Measurements from ENCODE around the gene LRP1B.
"Not testable (repeated sequence)": the region's sequence is repeated elsewhere in the genome, so short reads cannot be mapped to it uniquely, and the experiment has no call there.

Gene LRP1B

GRCh38 chr2:142097711-142098110, 33.1 kb downstream of the LRP1B start:
- DNase-seq (ENCODE audit: extremely low spot score): no peak
- TF ChIP-seq, protein P1, sequence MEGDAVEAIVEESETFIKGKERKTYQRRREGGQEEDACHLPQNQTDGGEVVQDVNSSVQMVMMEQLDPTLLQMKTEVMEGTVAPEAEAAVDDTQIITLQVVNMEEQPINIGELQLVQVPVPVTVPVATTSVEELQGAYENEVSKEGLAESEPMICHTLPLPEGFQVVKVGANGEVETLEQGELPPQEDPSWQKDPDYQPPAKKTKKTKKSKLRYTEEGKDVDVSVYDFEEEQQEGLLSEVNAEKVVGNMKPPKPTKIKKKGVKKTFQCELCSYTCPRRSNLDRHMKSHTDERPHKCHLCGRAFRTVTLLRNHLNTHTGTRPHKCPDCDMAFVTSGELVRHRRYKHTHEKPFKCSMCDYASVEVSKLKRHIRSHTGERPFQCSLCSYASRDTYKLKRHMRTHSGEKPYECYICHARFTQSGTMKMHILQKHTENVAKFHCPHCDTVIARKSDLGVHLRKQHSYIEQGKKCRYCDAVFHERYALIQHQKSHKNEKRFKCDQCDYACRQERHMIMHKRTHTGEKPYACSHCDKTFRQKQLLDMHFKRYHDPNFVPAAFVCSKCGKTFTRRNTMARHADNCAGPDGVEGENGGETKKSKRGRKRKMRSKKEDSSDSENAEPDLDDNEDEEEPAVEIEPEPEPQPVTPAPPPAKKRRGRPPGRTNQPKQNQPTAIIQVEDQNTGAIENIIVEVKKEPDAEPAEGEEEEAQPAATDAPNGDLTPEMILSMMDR (IDR thresholded peaks at IDR 0.05; ENCODE audit: control extremely low read depth, extremely low read depth, low read depth, missing control alignments): no peak
- CTCF ChIA-PET: no interaction called here
- POLR2A ChIA-PET: no interaction called here

DNA sequence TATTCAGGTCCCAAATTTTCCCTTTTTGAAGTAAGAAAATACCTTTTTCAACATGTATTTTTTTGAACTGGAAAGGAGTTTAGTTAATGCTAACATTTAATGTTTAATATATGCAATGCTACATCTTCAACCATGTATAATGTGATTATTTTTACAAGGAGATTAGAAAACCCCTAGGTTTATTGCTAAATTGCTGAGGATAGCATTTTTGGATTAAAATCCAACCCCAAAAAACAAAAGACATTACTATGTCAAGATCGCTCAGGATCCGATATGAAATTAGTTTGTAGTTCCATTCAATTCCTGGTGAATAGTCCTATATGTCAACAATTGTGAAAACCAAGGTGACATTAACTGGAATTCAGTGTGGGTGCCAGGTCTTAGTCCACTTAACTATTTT, 35.2 kb downstream of the LRP1B start:
- TF ChIP-seq, protein P1 (IDR thresholded peaks at IDR 0.05; ENCODE audit: control extremely low read depth, extremely low read depth, low read depth, missing control alignments): no peak
- no peak for DNase-seq (ENCODE audit: extremely low spot score)
- ChIA-PET CTCF (no interaction called here), POLR2A (no interaction called here)

- ChIA-PET POLR2A (no interaction called here), CTCF (interaction anchor here (1.3 to 1.5 kb wide), 3 partner anchors 9 to 11 kb away, joined by 3 to 4 read pairs (median 3); no protein-coding TSS in a partner anchor)
- DNase-seq (ENCODE audit: extremely low spot score): no peak
- TF ChIP-seq, protein P1 (IDR thresholded peaks at IDR 0.05; ENCODE audit: control extremely low read depth, extremely low read depth, low read depth, missing control alignments): no peak
Measured at GRCh38 chr2:142094233-142094632, 36.6 kb downstream of the LRP1B start.

GRCh38 chr2:142088058-142088568, 42.7 kb downstream of the LRP1B start:
- ChIA-PET CTCF (no interaction called here), POLR2A (no interaction called here)
- no peak for DNase-seq (ENCODE audit: extremely low spot score)
- TF ChIP-seq, protein P1 (IDR thresholded peaks at IDR 0.05; ENCODE audit: control extremely low read depth, extremely low read depth, low read depth, missing control alignments): no peak

- CTCF ChIA-PET; POLR2A ChIA-PET; DNase-seq (ENCODE audit: extremely low spot score): not testable (repeated sequence)
Measured at GRCh38 chr2:142087585-142087984, 43.2 kb downstream of the LRP1B start.

- TF ChIP-seq, protein P1 (IDR thresholded peaks at IDR 0.05; ENCODE audit: control extremely low read depth, extremely low read depth, low read depth, missing control alignments): no peak
- CTCF ChIA-PET: interaction anchor here (1.5 kb wide), 1 partner anchor 12 kb away, joined by 4 read pairs; no protein-coding TSS in a partner anchor
- DNase-seq (ENCODE audit: extremely low spot score): no peak
- POLR2A ChIA-PET: no interaction called here
Measured at GRCh38 chr2:142082368-142082767, 48.4 kb downstream of the LRP1B start.

DNA sequence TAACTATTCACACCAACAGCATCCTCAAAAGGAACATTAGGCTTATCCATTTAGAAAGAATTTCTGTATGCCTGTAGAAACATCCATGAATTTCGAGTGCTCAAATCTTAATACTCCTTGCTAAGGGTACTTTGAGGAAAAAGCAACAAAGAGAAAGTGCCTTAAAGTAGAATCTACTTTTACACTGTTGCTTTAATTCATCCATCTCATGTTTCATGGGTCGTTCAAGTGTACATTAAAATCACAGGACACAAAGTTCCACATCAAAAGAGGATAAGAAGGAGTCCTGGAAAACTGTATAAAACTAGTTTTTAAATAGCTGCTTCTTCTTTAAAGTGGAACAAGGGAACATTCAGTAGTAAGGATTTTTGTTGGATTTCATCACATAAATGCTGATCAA, 54.5 kb downstream of the LRP1B start:
- POLR2A ChIA-PET: no interaction called here
- TF ChIP-seq, protein P1 (IDR thresholded peaks at IDR 0.05; ENCODE audit: control extremely low read depth, extremely low read depth, low read depth, missing control alignments): no peak
- CTCF ChIA-PET: interaction anchor here (1.2 kb wide), 1 partner anchor 26 kb away, joined by 3 read pairs; no protein-coding TSS in a partner anchor
- DNase-seq (ENCODE audit: extremely low spot score): no peak

All from GM10248 (cell line).